Chondrocyte (in vitro differentiated cells): Measurements from ENCODE around the gene LMNTD1. TPM values are rescaled to one million over a fixed set of nuclear protein-coding genes. Genes with fewer than 3 reads are reported as not detected.

Source experiments
- DNase-seq: peaks from one replicate; pipeline ENCODE4 v3.0.0; 2021; ENCODE audit warnings: mixed read lengths, low spot score
- H3K27ac Mint-ChIP-seq: one replicate; pipeline ENCODE4 v1.8.0; 2021; ENCODE audit warnings: mild to moderate bottlenecking, moderate library complexity, mixed read lengths; ENCODE audit not compliant: unreplicated experiment
- H3K27me3 Mint-ChIP-seq: 2 replicates; pipeline ENCODE4 v1.8.0; 2021; ENCODE audit warnings: low read depth, mixed read lengths
- H3K36me3 Mint-ChIP-seq: 2 replicates; pipeline ENCODE4 v1.8.0; 2021; ENCODE audit warnings: low read depth, mixed read lengths
- H3K4me1 Mint-ChIP-seq: 2 replicates; pipeline ENCODE4 v1.8.0; 2021; ENCODE audit warnings: low read depth, mild to moderate bottlenecking, mixed read lengths
- H3K4me3 Mint-ChIP-seq: one replicate; pipeline ENCODE4 v1.8.0; 2021; ENCODE audit warnings: mild to moderate bottlenecking, moderate library complexity, mixed read lengths; ENCODE audit not compliant: unreplicated experiment
- H3K9me3 Mint-ChIP-seq: 2 replicates; pipeline ENCODE4 v1.8.0; 2021; ENCODE audit warnings: low read depth, mixed read lengths
- total RNA-seq: library from RNA; stranded (reverse); gene quantifications from 3 replicates; pipeline ENCODE4 v1.2.1, GENCODE V29; 2021
- TF ChIP-seq, protein P1 (sequence below): fragments of 200-600 bp; sonication (generic); IDR thresholded peaks from 2 replicates; pipeline ENCODE4 v1.5.0; 2021; ENCODE audit warnings: antibody characterized with exemption, mild to moderate bottlenecking, moderate library complexity

The LMNTD1 gene
- total RNA-seq, 1 donor from 2014 or later: not detected

DNA sequence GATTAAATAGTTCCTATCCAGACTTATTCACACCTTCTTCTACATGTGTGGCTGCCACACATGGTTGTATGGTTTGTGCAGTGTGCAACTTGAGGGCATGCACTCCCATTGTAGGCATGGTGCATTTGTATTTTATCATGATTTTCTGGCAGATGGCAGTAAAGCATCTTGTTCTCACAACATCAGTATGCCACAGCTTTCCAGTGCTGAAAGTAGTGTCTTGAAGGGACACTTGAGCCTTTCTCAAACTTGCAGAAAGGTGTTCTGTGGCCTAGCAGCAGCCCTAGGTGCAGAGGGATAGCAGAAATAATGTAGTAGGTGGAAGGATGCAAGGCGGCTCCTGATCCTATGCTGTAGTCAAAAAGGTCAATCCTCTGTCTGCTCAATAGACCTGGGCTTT is 72.9 kb downstream of the LMNTD1 start:
- DNase-seq: no peak
- H3K9me3 Mint-ChIP-seq: no peaks in the 10 kb centered on the region
- no peaks in the 10 kb centered on the region for H3K36me3 Mint-ChIP-seq
- H3K4me1 Mint-ChIP-seq: no peaks in the 10 kb centered on the region
- no peak overlapping the region for H3K27ac Mint-ChIP-seq
- no peak overlapping the region for H3K4me3 Mint-ChIP-seq
- no peaks in the 10 kb centered on the region for H3K27me3 Mint-ChIP-seq
- TF ChIP-seq, protein P1, sequence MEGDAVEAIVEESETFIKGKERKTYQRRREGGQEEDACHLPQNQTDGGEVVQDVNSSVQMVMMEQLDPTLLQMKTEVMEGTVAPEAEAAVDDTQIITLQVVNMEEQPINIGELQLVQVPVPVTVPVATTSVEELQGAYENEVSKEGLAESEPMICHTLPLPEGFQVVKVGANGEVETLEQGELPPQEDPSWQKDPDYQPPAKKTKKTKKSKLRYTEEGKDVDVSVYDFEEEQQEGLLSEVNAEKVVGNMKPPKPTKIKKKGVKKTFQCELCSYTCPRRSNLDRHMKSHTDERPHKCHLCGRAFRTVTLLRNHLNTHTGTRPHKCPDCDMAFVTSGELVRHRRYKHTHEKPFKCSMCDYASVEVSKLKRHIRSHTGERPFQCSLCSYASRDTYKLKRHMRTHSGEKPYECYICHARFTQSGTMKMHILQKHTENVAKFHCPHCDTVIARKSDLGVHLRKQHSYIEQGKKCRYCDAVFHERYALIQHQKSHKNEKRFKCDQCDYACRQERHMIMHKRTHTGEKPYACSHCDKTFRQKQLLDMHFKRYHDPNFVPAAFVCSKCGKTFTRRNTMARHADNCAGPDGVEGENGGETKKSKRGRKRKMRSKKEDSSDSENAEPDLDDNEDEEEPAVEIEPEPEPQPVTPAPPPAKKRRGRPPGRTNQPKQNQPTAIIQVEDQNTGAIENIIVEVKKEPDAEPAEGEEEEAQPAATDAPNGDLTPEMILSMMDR: peak; percentile 39

DNA sequence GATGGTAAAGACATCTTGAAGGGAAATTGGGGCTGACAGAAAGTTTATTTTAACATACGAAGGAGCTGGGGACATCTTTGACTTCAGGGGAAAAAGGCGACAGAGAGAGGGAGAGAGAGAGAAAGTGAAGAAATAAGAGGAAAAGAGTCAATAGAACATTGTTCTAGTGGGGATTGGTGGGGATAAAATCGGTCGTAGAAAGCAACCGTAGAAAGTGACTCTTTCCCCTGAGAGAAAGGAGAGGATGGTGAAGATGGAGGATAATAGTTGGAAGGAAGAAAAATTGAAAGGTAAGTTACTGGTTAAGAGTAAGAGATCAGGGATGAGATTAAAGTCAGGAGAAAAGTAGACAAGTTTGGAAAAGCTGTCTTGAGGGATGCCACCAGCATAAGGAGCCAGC is 75.9 kb downstream of the LMNTD1 start:
- TF ChIP-seq, protein P1: no peak
- Mint-ChIP-seq H3K9me3 (peaks cover 5% of the 10 kb centered on the region), H3K27me3 (no peaks in the 10 kb centered on the region), H3K4me3 (no peak overlapping the region), H3K36me3 (no peaks in the 10 kb centered on the region), H3K27ac (no peak overlapping the region), H3K4me1 (no peaks in the 10 kb centered on the region)
- DNase-seq: no peak

DNA sequence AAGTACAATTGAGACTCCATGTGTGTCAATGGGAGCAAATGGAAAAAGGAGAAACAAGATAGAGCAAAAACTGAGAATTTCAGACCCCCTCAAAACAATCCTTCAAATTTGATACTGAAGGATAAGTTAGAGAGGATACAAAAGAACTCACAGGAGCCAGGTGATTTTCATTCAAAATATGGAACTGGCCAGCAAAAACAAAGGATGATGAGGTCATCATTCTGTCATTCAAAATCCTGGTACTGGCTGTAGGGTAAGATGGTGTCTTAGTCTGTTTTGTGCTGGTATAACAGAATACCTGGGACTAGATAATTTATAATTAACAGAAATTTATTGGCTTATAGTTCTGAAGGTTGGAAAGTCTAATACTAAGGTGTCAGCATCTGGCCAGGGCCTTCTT is 80.6 kb downstream of the LMNTD1 start:
- TF ChIP-seq, protein P1: no peak
- no peaks in the 10 kb centered on the region for H3K36me3 Mint-ChIP-seq

DNA sequence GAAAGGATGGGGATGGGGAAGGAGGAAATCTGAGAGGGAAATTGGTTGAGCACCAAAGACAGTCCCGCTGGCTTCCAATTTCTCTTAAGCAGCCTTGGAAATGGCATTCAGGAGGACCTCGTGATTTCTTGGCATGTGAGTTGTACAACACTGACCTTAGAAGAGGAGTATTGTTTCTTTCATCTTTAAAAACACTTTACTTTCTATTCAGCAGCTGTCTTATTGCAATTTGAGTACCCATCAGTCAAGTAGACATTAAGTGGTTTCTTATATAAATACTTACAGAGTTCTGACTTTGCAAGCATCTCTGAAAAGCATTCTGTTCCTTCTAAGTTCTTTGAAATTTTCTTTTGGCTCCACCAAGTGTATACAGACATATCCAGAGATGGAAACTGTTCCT is 83.2 kb downstream of the LMNTD1 start:
- H3K27ac Mint-ChIP-seq: no peak overlapping the region
- TF ChIP-seq, protein P1: no peak
- DNase-seq: no peak
- H3K4me1 Mint-ChIP-seq: no peaks in the 10 kb centered on the region
- peaks cover 10% of the 10 kb centered on the region for H3K9me3 Mint-ChIP-seq
- no peaks in the 10 kb centered on the region for H3K27me3 Mint-ChIP-seq
- H3K4me3 Mint-ChIP-seq: no peak overlapping the region
- no peaks in the 10 kb centered on the region for H3K36me3 Mint-ChIP-seq

More for the DNA sequence above, 80.6 kb downstream of the LMNTD1 start:
- Mint-ChIP-seq H3K27ac (no peak overlapping the region), H3K9me3 (peaks cover 6% of the 10 kb centered on the region), H3K4me3 (no peak overlapping the region), H3K27me3 (no peaks in the 10 kb centered on the region), H3K4me1 (no peaks in the 10 kb centered on the region)
- DNase-seq: no peak

DNA sequence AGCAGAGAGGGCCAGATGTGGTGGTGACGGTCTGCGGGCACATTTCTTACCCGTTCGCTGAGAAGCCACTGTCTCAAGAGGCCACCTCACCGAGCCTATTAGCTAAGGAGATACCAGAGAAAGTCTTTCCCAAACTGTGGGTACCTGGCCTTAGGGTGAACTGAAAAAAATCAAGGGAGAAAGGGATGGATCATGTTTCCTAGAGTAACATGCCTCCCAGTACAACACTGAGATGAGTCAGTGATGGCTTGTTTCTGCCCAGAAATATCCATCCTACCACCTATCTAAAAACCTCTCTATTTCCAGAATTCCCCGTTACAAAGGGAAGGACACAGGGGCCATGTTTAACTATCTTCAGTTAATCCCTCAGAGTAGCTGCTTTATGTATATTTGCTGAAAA is 83.7 kb downstream of the LMNTD1 start:
- Mint-ChIP-seq H3K36me3 (no peaks in the 10 kb centered on the region), H3K27ac (no peak overlapping the region), H3K4me1 (no peaks in the 10 kb centered on the region), H3K4me3 (no peak overlapping the region), H3K27me3 (no peaks in the 10 kb centered on the region), H3K9me3 (peaks cover 10% of the 10 kb centered on the region)
- TF ChIP-seq, protein P1: no peak
- no peak for DNase-seq
